ENCODE measurements around the gene ITPK1.

GRCh38 chr14:93084866-93085857 lies 30.6 kb downstream of the ITPK1 start:
- TF ChIP-seq POLR2A (IDR thresholded peaks at IDR 0.05) (no peak), CTCF (IDR thresholded peaks at IDR 0.05) (no peak), POLR2AphosphoS5 (IDR thresholded peaks at IDR 0.05) (no peak), EP300 (IDR thresholded peaks at IDR 0.05) (no peak)

Data from stomach (tissue), 4 donors.